ENCODE results near the gene BMP2K. TPM values are rescaled to one million over a fixed set of nuclear protein-coding genes. Genes with fewer than 3 reads are reported as not detected.
"Not testable (repeated sequence)": the region's sequence is repeated elsewhere in the genome, so short reads cannot be mapped to it uniquely, and the experiment has no call there.

Gene BMP2K
- total RNA-seq, 1 experiment from 2014 or later = 25.1 TPM

DNA sequence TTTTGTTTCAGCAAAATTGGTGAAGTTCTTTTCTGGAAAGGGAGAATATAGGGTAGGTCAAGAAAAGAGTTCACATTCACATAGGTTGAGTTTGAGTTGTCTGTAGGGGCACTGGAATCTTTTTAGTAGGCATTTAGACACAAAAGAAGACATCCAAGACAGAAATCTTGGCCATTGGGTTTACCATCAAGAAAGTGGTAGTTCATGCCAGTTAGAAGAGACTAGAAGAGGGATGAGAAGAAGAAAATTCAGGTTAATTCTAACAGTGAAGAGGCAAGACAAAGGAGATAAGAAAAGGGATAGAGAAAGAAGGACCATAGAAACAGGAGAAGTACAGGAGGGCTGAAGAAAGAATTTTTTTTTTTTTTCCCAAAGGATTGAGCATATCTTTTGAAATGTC lies 123.2 kb downstream of the BMP2K start:
- no peaks in the 10 kb centered on the region for H3K27me3 ChIP-seq (ENCODE audit: control insufficient read depth, insufficient read depth, low read length)
- DNase-seq = no peak
- H3K4me3 ChIP-seq (ENCODE audit: insufficient read depth, low read depth, low read length) = no peak overlapping the region
- H3K36me3 ChIP-seq (replicated peaks; ENCODE audit: control insufficient read depth, insufficient read depth, low read length) = no peaks in the 10 kb centered on the region

DNA sequence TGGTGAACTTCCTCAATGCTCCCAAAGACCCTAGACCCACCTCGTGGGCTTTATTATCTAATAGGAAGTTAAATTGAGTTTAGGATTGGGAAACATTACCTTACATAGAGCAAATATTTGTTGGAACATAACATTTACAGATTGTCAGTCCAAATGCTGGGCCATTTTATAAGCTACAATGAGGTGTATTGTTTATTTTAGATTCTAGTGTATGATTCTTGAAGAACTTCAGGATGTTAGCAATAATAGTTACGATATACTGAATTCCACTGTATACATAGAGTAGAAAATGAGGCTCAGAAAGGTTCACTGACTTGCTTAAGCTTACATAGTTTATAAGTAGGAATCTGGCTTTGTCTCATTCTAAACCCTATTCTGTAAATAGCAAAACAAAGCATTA lies 125.7 kb downstream of the BMP2K start:
- H3K27me3 ChIP-seq (ENCODE audit: control insufficient read depth, insufficient read depth, low read length) = no peaks in the 10 kb centered on the region
- H3K4me3 ChIP-seq (ENCODE audit: insufficient read depth, low read depth, low read length) = no peak overlapping the region
- DNase-seq = no peak
- H3K36me3 ChIP-seq (replicated peaks; ENCODE audit: control insufficient read depth, insufficient read depth, low read length) = no peaks in the 10 kb centered on the region

DNA sequence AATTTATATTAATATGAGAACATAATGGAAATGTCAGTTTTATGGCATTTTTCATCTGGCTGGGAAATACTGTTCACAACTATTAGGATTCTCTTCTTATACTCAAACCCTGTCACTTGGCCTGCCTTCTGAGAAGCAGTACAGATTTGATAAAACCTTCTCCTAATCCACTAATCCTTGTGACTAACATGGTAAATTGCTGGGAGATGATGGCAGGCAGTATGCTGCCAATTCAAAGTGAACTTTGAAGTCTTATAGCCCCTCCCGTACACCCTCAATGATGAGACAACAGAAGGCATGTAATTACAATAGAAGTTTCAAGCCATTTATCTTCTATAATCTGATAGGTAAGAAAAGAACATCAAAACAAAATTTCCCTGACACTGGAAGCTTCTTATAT lies 126.1 kb downstream of the BMP2K start:
- Histone ChIP-seq H3K4me3 (ENCODE audit: insufficient read depth, low read depth, low read length) (no peak overlapping the region), H3K27me3 (ENCODE audit: control insufficient read depth, insufficient read depth, low read length) (no peaks in the 10 kb centered on the region), H3K36me3 (replicated peaks; ENCODE audit: control insufficient read depth, insufficient read depth, low read length) (no peaks in the 10 kb centered on the region)
- no peak for DNase-seq

DNA sequence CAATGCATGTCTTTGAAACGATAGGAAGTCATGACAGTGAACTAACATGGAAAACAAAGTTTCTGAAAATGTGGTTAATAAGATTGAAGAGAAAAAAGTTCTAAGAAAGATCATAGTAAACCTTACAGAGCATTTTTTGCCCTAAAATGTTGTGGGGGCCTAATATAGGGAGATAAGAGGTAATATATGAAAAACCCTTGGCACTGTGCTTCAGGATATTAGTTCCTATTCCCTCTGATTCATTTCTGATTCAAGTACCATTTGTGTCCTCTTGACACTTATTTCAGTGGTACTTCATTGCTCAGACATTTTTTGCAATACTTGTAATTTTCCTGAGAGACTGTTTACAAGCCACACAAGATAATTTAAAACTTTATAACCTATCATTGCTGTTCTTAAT lies 128.0 kb downstream of the BMP2K start:
- no peak for DNase-seq
- no peak overlapping the region for H3K4me3 ChIP-seq (ENCODE audit: insufficient read depth, low read depth, low read length)
- H3K27me3 ChIP-seq (ENCODE audit: control insufficient read depth, insufficient read depth, low read length) = no peaks in the 10 kb centered on the region
- H3K36me3 ChIP-seq (replicated peaks; ENCODE audit: control insufficient read depth, insufficient read depth, low read length) = no peaks in the 10 kb centered on the region

DNA sequence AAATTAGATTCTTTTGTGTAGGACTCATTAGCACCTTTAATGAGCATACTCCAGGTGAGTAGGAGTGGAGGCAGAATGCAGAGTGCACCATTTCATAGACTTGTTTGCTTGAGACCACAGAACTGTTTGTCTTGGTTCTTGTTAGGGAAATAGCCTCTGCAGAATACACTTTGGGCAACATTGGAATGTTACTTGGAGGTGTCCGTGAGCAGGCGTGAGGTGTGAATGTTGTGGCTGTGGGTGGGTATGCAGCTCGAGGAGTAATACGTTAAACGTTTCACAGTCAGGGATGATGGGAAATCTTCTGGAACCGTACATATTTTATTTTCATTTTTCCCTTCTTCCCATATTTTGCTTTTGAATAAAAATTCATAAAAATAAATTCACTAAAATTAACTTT lies 131.5 kb downstream of the BMP2K start:
- Histone ChIP-seq H3K4me3 (ENCODE audit: insufficient read depth, low read depth, low read length) (no peak overlapping the region), H3K27me3 (ENCODE audit: control insufficient read depth, insufficient read depth, low read length) (no peaks in the 10 kb centered on the region), H3K36me3 (replicated peaks; ENCODE audit: control insufficient read depth, insufficient read depth, low read length) (peaks cover 3% of the 10 kb centered on the region; the same call in 1 of the 2 replicates)
- no peak for DNase-seq

DNA sequence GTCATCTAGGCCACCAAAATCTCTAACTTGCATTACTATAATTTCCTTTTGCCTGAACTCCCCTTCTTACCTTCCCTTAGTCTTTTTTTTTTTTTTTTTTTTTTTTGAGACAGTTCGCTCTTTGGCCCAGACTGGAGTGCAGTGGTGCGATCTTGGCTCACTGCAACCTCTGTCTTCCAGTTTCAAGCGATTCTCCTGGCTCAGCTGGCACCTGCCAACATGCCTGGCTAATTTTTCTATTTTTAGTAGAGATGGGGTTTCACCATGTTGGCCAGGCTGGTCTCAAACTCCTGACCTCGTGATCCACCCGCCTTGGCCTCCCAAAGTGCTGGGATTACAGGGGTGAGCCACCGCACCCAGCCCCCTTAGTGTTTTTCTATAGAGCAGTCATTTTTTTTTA lies 132.8 kb downstream of the BMP2K start:
- not testable (repeated sequence) for H3K27me3 ChIP-seq (ENCODE audit: control insufficient read depth, insufficient read depth, low read length); H3K36me3 ChIP-seq (replicated peaks; ENCODE audit: control insufficient read depth, insufficient read depth, low read length); DNase-seq; H3K4me3 ChIP-seq (ENCODE audit: insufficient read depth, low read depth, low read length)

- Histone ChIP-seq H3K36me3 (replicated peaks; ENCODE audit: control insufficient read depth, insufficient read depth, low read length) (peaks cover 3% of the 10 kb centered on the region; the same call in 1 of the 2 replicates), H3K4me3 (ENCODE audit: insufficient read depth, low read depth, low read length) (no peak overlapping the region), H3K27me3 (ENCODE audit: control insufficient read depth, insufficient read depth, low read length) (no peaks in the 10 kb centered on the region)
- DNase-seq = no peak
Measured at GRCh38 chr4:78910612-78911011, 134.5 kb downstream of the BMP2K start.

GRCh38 chr4:78922207-78922606 lies 146.1 kb downstream of the BMP2K start:
- DNase-seq = no peak
- Histone ChIP-seq H3K4me3 (ENCODE audit: insufficient read depth, low read depth, low read length) (no peak overlapping the region), H3K36me3 (replicated peaks; ENCODE audit: control insufficient read depth, insufficient read depth, low read length) (peaks cover 1% of the 10 kb centered on the region), H3K27me3 (ENCODE audit: control insufficient read depth, insufficient read depth, low read length) (no peaks in the 10 kb centered on the region)

DNA sequence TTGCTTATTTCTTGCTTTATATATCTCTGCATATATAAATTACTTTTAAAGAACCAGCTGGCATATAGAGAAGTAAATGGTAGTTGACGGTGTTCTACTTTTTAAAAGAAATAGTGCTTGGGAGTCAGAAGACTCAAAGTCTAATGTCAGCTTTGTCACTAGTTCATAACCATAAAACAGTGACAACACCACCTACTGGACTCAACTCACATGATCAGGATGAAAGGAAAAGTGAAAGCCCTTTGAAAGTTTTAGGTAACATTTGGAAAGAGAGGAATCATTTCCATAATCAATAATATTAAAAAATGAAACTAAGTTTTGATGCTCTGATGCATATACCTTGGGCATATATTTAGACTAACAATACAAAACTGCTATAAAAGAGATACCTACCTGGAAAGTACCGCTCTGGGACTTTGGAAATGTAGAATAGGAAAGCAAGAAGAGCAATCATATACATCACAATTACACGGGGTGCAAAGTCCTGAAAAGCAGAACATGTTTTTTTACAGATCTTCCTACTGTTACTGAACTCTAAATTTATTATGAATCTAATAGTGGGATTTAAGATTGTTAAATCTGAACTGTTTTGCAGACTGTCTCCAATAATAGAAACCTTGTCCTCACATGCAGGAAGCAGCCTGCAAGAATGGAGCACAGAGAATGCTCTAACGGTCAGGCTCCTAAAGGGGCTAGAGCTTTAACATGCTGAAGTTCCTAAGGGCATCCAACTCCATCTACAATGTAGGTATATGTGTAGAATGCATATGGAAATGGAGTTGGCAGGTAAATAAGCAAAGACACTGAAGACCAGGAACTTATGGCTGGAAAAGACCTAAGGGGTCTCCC lies 147.5 kb downstream of the BMP2K start:
- Histone ChIP-seq H3K4me3 (ENCODE audit: insufficient read depth, low read depth, low read length) (no peak overlapping the region), H3K36me3 (replicated peaks; ENCODE audit: control insufficient read depth, insufficient read depth, low read length) (peaks cover 1% of the 10 kb centered on the region), H3K27me3 (ENCODE audit: control insufficient read depth, insufficient read depth, low read length) (no peaks in the 10 kb centered on the region)
- no peak for DNase-seq

GRCh38 chr4:78926826-78927225 lies 150.7 kb downstream of the BMP2K start:
- no peaks in the 10 kb centered on the region for H3K27me3 ChIP-seq (ENCODE audit: control insufficient read depth, insufficient read depth, low read length)
- H3K36me3 ChIP-seq (replicated peaks; ENCODE audit: control insufficient read depth, insufficient read depth, low read length) = peaks cover 1% of the 10 kb centered on the region
- H3K4me3 ChIP-seq (ENCODE audit: insufficient read depth, low read depth, low read length) = no peak overlapping the region
- no peak for DNase-seq

- Histone ChIP-seq H3K36me3 (replicated peaks; ENCODE audit: control insufficient read depth, insufficient read depth, low read length) (peaks cover 1% of the 10 kb centered on the region), H3K27me3 (ENCODE audit: control insufficient read depth, insufficient read depth, low read length) (no peaks in the 10 kb centered on the region), H3K4me3 (ENCODE audit: insufficient read depth, low read depth, low read length) (no peak overlapping the region)
- no peak for DNase-seq
Measured at GRCh38 chr4:78928835-78929234, 152.7 kb downstream of the BMP2K start.

DNA sequence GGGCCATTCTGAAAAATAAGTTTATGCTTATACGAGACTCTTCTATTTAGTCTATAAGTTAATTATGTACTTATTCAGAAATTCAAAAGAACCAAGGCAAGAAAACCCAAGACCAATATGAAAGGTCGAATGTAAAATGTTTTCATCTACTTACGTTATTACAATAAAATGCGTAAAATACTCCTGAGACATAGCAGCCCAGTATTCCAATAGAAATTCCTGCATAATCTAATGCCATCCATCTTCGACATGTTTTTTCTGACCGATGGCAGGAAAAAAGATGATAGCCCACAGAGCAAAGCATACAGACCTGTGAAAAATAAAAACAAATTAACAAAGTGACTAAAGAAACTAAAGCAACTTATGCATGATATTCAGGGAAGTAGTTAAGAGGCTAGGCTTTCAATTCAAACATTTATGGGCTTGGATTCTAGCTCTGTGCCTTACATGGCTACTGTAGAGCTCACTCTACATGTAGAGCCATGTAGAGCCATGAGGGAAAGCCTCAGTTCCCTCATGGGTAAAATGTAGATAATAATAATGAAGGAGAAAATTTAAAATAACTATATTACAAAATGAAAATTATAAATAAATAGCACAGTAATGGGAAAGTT lies 154.0 kb downstream of the BMP2K start:
- peaks cover 1% of the 10 kb centered on the region for H3K36me3 ChIP-seq (replicated peaks; ENCODE audit: control insufficient read depth, insufficient read depth, low read length)
- no peak for DNase-seq
- H3K4me3 ChIP-seq (ENCODE audit: insufficient read depth, low read depth, low read length) = no peak overlapping the region
- H3K27me3 ChIP-seq (ENCODE audit: control insufficient read depth, insufficient read depth, low read length) = no peaks in the 10 kb centered on the region

GRCh38 chr4:78936989-78937388 lies 160.8 kb downstream of the BMP2K start:
- no peak for DNase-seq
- no peak overlapping the region for H3K4me3 ChIP-seq (ENCODE audit: insufficient read depth, low read depth, low read length)

GRCh38 chr4:78937837-78938236 lies 161.7 kb downstream of the BMP2K start:
- Histone ChIP-seq H3K36me3 (replicated peaks; ENCODE audit: control insufficient read depth, insufficient read depth, low read length) (no peaks in the 10 kb centered on the region; the same call in 1 of the 2 replicates), H3K4me3 (ENCODE audit: insufficient read depth, low read depth, low read length) (no peak overlapping the region)
- DNase-seq = no peak

More at GRCh38 chr4:78936989-78937388, 160.8 kb downstream of the BMP2K start:
- no peaks in the 10 kb centered on the region; the same call in 1 of the 2 replicates for H3K36me3 ChIP-seq (replicated peaks; ENCODE audit: control insufficient read depth, insufficient read depth, low read length)
- H3K27me3 ChIP-seq (ENCODE audit: control insufficient read depth, insufficient read depth, low read length) = no peaks in the 10 kb centered on the region

DNA sequence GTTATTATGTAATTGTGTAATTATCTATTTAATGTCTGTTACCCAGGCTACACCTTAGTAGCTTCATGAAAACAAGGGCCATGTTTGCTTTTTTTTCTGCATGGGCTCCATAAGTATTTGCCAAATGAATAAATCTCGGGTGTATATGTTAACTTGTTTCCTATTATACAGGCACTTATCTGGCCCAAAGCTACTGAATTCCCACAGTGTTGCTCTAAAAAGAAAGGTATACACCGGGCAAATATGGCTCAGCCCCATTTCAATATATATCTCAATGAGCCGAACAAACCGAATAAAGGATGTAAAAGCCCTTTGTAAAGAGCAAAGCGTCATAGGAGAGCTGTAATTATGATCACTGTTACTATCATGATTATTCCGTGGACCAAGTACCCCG lies 162.3 kb downstream of the BMP2K start:
- no peak for DNase-seq
- Histone ChIP-seq H3K27me3 (ENCODE audit: control insufficient read depth, insufficient read depth, low read length) (no peaks in the 10 kb centered on the region), H3K36me3 (replicated peaks; ENCODE audit: control insufficient read depth, insufficient read depth, low read length) (no peaks in the 10 kb centered on the region; the same call in 1 of the 2 replicates), H3K4me3 (ENCODE audit: insufficient read depth, low read depth, low read length) (peak overlapping the region; percentile 93)

More at GRCh38 chr4:78937837-78938236, 161.7 kb downstream of the BMP2K start:
- H3K27me3 ChIP-seq (ENCODE audit: control insufficient read depth, insufficient read depth, low read length) = no peaks in the 10 kb centered on the region

Measured in H7 (cell line).